Activated CD4-positive, alpha-beta T cell treated with anti-CD3 and anti-CD28 coated beads, Interleukin-2, amount 10 ng/mL, durations not matched to agents 7 days and 5 days (primary cell): ENCODE measurements around the gene USH1C. TPM values are rescaled to one million over a fixed set of nuclear protein-coding genes. Genes with fewer than 3 reads are reported as not detected.

Experiments
- CTCF ChIA-PET: fragments of 350-600 bp; sonication (Branson Sonifier 250); formaldehyde crosslinking; loops from one replicate; lab custom pipeline; 2021; ENCODE audit warnings: antibody characterized with exemption; lab: Charles Lee
- POLR2A ChIA-PET: fragments of 350-600 bp; sonication (Branson Sonifier 250); formaldehyde crosslinking; loops from one replicate; lab custom pipeline; 2021; ENCODE audit warnings: antibody characterized with exemption; lab: Charles Lee
- DNase-seq: peaks from one replicate; pipeline ENCODE4 v3.0.0-alpha.2; 2020
- H3K27ac Mint-ChIP-seq: one replicate; pipeline ENCODE4 v1.8.0; 2021; ENCODE audit warnings: mild to moderate bottlenecking, moderate library complexity, mixed read lengths
- H3K27me3 Mint-ChIP-seq: one replicate; pipeline ENCODE4 v1.8.0; 2021; ENCODE audit warnings: mixed read lengths
- H3K36me3 Mint-ChIP-seq: one replicate; pipeline ENCODE4 v1.8.0; 2021; ENCODE audit warnings: low read depth, mixed read lengths
- H3K4me1 Mint-ChIP-seq: one replicate; pipeline ENCODE4 v1.8.0; 2021; ENCODE audit warnings: mixed read lengths
- H3K4me3 Mint-ChIP-seq: one replicate; pipeline ENCODE4 v1.8.0; 2021; ENCODE audit warnings: mild to moderate bottlenecking, moderate library complexity, mixed read lengths
- H3K9me3 Mint-ChIP-seq: one replicate; pipeline ENCODE4 v1.8.0; 2021; ENCODE audit warnings: mixed read lengths
- total RNA-seq, 2 experiments: library from RNA; stranded (reverse); gene quantifications; one replicate each; pipeline ENCODE4 v1.2.3, GENCODE V29; 2021

USH1C gene
- total RNA-seq, 2 experiments from 2014 or later, result not detected

DNA sequence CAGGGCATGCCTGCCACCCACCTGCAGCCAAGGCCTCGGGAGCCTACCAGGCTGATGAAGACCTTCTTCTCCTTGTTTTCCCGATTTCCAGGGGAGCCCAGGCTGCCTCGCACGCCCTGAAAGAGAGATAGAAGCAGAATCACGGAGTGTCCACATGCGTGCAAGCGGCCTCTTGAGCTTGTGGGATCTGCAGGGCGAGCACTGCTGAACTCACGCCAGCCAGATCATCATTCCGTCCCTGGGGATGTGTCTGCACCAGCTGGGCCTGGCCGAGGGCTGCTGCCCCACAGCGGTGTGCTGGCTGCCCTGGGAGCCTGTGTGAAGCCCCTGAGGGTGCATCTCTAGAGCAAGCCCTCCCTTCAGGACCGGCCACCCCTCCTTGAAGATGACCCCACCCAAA is 17.9 kb downstream of the USH1C start:
- no peak overlapping the region for H3K27ac Mint-ChIP-seq
- H3K9me3 Mint-ChIP-seq, result no peaks in the 10 kb centered on the region
- ChIA-PET CTCF (no interaction called here), POLR2A (no interaction called here)
- no peak overlapping the region for H3K4me3 Mint-ChIP-seq
- no peaks in the 10 kb centered on the region for H3K4me1 Mint-ChIP-seq
- H3K36me3 Mint-ChIP-seq, result no peaks in the 10 kb centered on the region
- no peaks in the 10 kb centered on the region for H3K27me3 Mint-ChIP-seq
- no peak for DNase-seq

DNA sequence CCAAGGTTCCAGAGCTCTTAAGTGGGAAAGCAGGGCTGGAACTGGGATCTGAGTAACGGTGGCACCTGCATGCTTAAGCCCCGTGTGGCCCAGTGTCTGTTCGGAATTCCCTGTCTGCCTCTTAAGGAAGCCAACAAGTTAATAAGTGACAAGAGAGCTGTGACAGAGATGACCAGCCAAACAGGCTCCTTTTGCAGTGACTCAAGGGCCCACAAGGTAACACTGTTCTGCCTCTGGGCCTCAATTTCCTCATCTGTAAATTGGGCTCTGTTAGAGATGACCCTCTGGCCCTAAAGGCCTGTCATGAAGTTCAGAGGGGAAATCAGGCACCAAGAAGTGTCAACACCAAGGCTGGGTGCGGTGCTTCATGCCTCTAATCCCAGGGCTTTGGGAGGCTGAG is 18.6 kb downstream of the USH1C start:
- H3K27ac Mint-ChIP-seq, result no peak overlapping the region
- no peaks in the 10 kb centered on the region for H3K9me3 Mint-ChIP-seq
- POLR2A ChIA-PET, result no interaction called here
- H3K36me3 Mint-ChIP-seq, result no peaks in the 10 kb centered on the region
- no peaks in the 10 kb centered on the region for H3K27me3 Mint-ChIP-seq
- no peak overlapping the region for H3K4me3 Mint-ChIP-seq
- CTCF ChIA-PET, result no interaction called here
- DNase-seq, result no peak
- no peaks in the 10 kb centered on the region for H3K4me1 Mint-ChIP-seq

DNA sequence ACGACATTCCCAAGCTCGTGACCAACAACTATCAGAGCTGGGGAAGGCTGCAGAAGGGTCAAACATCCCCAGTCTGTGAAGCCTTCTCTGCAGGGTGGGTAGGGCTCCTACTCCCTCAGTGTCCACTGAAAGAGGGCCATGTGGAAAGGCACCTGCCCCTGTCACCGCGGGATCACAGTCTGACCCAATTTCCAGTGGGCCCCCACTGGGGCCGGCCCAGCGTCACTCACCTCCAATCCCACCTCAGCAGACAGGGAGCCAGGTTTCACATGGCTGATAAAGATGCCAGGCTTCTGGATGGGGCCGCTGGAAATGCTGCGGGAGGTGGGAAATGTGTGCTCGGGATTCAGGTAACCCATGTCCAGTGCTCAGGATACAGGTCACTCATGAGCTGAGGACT is 20.0 kb downstream of the USH1C start:
- ChIA-PET CTCF (interaction anchor here (1.1 kb wide), 1 partner anchor 60 kb away, joined by 3 read pairs; no protein-coding TSS in a partner anchor), POLR2A (no interaction called here)
- H3K27me3 Mint-ChIP-seq, result peaks cover 2% of the 10 kb centered on the region
- no peak overlapping the region for H3K27ac Mint-ChIP-seq
- DNase-seq, result no peak
- no peaks in the 10 kb centered on the region for H3K36me3 Mint-ChIP-seq
- H3K9me3 Mint-ChIP-seq, result no peaks in the 10 kb centered on the region
- H3K4me3 Mint-ChIP-seq, result no peak overlapping the region
- H3K4me1 Mint-ChIP-seq, result no peaks in the 10 kb centered on the region

DNA sequence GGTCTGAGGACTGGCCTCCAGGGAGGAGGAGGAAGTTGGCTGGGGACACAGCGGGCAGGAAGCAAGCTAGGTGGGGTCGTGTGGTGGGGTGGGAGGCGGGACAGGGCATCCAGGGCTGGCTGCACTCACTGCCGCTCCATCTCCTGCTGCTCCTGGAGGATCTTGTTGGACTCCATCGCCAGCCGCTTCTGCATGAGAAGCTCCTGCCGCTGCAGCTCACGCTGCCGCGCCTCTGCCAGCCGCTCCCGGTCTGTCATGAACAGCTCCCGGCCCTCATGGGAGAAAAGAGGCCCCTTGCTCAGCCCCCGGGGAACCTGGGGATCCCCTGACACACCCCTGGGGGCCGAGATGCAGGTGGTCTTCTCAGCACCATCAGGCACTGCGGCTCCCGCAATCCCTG is 21.6 kb downstream of the USH1C start:
- POLR2A ChIA-PET, result no interaction called here
- Mint-ChIP-seq H3K9me3 (no peaks in the 10 kb centered on the region), H3K4me3 (no peak overlapping the region), H3K4me1 (no peaks in the 10 kb centered on the region), H3K36me3 (no peaks in the 10 kb centered on the region), H3K27ac (no peak overlapping the region), H3K27me3 (peaks cover 2% of the 10 kb centered on the region)
- DNase-seq, result no peak
- CTCF ChIA-PET, result interaction anchor here (1.4 kb wide), 1 partner anchor 10 kb away, joined by 5 read pairs; no protein-coding TSS in a partner anchor

DNA sequence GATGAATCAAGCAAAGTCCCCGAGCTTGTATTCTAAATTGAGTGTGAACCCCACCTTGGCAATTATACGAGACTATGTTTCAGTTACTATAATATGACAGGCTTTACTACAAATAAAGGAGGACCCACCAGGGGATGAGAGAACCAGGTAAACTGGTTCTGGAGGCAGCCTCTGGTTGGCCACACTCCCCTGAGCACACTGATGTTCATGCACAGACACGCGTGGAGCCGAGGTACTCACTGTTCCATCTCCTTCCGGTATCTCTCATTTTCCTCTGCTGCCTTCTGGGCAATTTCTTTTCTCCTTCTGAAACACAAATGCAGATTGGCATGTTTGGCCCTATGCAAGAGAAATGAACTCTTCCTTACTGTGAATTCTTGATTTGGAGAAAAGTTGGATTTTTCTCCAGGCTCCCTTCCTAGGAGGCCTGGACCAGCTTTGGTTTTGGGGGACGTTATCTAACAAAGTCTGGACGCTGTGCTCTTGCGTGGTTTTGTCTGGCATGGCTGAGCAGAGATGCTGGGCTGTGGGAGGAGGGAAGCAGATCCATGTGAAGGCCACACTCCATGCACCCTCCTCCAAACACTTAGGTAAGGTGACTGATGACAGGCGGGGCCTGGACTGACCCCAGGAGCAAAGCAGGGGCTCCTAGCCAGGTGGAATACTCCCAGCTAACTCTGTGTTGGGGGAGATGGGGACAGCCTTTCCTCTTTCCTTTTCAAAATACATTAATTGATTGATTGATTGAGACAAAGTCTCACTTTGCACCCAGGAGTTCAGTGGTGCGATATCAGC is 22.9 kb downstream of the USH1C start:
- no peaks in the 10 kb centered on the region for H3K4me1 Mint-ChIP-seq

DNA sequence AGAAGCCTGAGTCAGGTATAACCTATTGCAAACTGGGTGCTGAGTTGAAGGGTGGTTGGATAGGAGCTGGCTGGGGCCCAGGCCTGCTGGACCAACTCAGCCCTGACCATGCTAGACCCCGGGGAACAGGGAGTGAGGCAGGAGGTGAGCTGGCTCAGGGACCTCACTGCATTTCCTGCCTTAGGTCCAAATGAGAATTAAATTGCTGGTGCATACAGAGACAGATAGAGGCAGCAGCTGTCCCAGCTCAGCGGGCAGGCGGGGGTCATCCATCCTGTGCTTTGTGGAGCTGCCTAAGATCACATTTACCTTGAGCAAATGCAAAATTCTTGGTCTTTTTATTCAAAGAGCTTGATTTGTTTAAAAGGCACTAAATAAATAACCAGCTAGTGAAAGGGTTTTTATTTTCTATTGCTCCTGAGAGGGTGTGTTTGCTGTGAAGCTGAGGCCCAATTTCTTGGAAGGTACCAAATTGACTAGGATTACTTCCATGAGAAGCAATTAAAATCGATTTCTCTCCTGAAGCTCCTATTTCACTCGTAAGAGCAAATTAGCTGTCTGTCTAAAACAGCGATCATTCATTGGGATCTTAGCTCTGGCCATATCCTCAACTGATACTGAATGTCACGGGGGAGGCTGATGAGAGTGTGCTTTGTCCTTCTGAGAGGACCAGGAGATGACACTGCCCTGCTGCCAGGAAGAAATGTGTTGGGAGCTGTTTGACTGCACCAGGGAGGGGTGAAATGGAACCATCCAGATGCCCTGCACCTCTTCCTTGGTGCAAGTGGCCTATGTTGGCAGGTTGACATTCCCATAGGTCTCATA is 24.9 kb downstream of the USH1C start:
- no peaks in the 10 kb centered on the region for H3K36me3 Mint-ChIP-seq
- POLR2A ChIA-PET, result no interaction called here
- DNase-seq, result no peak
- no peak overlapping the region for H3K27ac Mint-ChIP-seq
- no peak overlapping the region for H3K4me3 Mint-ChIP-seq
- no peaks in the 10 kb centered on the region for H3K4me1 Mint-ChIP-seq
- no peaks in the 10 kb centered on the region for H3K9me3 Mint-ChIP-seq
- CTCF ChIA-PET, result interaction anchor here (1.4 kb wide), 1 partner anchor 9 kb away, joined by 5 read pairs; no protein-coding TSS in a partner anchor
- peaks cover 2% of the 10 kb centered on the region for H3K27me3 Mint-ChIP-seq

More for the DNA sequence above, 22.9 kb downstream of the USH1C start:
- Mint-ChIP-seq H3K36me3 (no peaks in the 10 kb centered on the region), H3K4me3 (no peak overlapping the region), H3K27me3 (peaks cover 2% of the 10 kb centered on the region), H3K27ac (no peak overlapping the region), H3K9me3 (no peaks in the 10 kb centered on the region)
- CTCF ChIA-PET, result interaction anchor here (0.7 to 1.3 kb wide), 2 partner anchors 10 to 522 kb away, joined by 3 read pairs; no protein-coding TSS in a partner anchor
- no peak for DNase-seq
- POLR2A ChIA-PET, result no interaction called here

DNA sequence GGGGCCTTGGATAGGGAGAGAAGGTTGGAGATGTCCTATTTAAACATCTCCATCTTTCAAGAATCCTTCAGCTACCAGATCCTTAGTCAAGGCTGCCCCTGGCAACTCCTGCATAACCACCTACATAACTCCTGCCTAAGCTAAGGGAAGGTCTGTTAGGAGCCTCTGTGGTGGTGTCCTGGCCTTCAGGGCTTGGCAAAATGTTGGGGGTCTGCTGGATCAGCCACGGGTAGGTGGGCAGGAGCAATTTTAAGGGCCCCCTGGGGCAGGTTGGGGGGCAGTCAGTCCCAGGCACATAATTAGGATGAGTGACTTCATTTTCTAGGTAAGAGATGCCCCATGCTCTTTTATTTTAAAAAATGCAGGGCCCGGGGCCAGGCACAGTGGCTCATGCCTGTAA is 25.9 kb downstream of the USH1C start:
- Mint-ChIP-seq H3K4me1 (no peaks in the 10 kb centered on the region), H3K36me3 (no peaks in the 10 kb centered on the region), H3K4me3 (no peak overlapping the region), H3K27me3 (peaks cover 2% of the 10 kb centered on the region), H3K9me3 (no peaks in the 10 kb centered on the region), H3K27ac (no peak overlapping the region)
- POLR2A ChIA-PET, result no interaction called here
- no peak for DNase-seq
- CTCF ChIA-PET, result interaction anchor here (1.4 kb wide), 1 partner anchor 10 kb away, joined by 4 read pairs; no protein-coding TSS in a partner anchor

DNA sequence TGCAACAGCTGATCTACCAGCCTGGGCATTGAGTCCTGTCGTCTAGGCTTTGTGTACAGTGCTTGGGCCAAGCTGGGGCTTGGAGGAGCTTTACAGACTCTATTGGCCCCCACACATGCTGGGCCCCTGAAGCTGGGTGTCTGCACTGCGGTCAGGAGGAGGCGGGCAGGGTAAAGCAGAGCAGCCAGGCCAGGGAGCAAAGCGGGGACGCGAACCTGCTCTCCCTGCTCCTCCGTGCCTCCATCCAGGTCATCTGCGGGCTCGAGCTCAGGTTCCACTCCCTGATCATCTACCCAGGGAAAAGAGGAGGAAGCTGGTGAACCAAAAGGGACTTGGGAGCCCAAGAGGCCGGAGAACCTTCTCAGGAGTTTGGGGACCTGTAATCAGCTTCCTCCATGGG is 27.0 kb downstream of the USH1C start:
- DNase-seq, result no peak
- no peak overlapping the region for H3K27ac Mint-ChIP-seq
- peaks cover 2% of the 10 kb centered on the region for H3K27me3 Mint-ChIP-seq
- no peaks in the 10 kb centered on the region for H3K4me1 Mint-ChIP-seq
- no peaks in the 10 kb centered on the region for H3K9me3 Mint-ChIP-seq
- ChIA-PET CTCF (no interaction called here), POLR2A (no interaction called here)
- no peaks in the 10 kb centered on the region for H3K36me3 Mint-ChIP-seq
- no peak overlapping the region for H3K4me3 Mint-ChIP-seq

DNA sequence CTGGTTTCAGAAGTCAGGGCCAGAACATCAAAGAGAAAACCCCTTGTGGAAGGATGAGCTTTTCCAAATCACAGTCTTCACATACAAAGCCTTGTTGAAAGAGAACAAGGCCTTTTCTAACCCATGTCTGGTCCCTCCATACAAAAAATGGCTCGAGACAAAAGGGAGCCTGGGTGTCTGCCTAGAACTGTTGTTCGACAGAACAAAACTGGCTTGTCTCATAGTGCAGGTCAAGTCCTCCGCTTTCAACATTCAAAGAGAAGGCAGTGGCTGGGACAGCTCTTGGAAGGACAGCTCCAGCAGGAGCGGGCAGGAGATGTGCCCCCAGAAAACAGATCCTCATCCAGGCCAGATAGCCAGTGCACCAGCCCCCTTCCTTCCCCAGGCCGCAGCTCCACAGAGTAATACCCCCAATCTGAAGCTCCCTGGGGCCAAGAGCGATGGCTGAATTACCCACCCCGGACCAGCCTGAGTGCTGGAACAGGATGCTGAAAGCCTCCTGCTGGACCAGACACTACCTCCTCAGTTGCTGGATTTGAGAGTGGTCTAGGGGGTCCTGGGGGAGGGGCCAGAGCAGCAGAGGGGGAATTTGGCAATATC is 27.6 kb downstream of the USH1C start:
- Mint-ChIP-seq H3K9me3 (no peaks in the 10 kb centered on the region), H3K4me3 (no peak overlapping the region), H3K27ac (no peak overlapping the region), H3K4me1 (no peaks in the 10 kb centered on the region), H3K36me3 (no peaks in the 10 kb centered on the region), H3K27me3 (peaks cover 2% of the 10 kb centered on the region)
- POLR2A ChIA-PET, result no interaction called here
- CTCF ChIA-PET, result interaction anchor here (0.9 kb wide), 1 partner anchor 12 kb away, joined by 4 read pairs; no protein-coding TSS in a partner anchor
- DNase-seq, result no peak

DNA sequence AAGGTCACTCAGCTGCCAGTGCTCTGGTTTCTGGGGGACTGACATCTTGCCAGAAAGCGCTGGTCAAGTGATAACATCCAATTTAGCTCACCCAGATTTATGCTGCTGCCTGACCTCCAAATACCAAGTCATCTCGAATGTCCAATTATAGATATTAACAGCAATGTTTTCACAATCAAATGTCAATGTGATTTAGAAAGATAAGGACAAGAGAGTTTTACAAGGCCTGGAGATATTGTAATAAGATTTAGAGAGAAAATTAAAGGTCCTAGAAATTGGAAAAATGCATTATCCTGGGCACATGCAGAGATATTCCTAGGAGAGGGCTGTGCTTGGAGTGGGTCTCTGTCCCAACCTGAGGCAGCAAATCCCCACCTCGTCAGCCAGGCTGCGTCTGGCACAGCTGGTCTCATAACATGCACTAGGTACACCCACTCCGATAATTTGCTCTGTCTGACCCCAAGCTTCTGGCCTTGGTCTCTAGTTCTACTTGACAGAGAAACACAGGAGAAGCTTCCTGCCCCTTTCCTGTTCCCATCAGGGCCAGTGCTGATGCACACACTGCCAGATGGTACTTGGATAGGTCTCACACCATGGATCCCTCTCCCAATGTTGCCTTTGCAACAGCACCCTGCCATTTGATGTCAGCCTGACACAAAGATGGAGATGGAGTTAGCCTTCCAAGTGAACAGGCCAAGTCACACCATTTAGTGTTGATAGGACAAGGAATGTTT is 28.6 kb downstream of the USH1C start:
- no peak overlapping the region for H3K27ac Mint-ChIP-seq
- H3K27me3 Mint-ChIP-seq, result peaks cover 2% of the 10 kb centered on the region
- no peaks in the 10 kb centered on the region for H3K36me3 Mint-ChIP-seq
- ChIA-PET POLR2A (no interaction called here), CTCF (interaction anchor here (0.9 kb wide), 1 partner anchor 13 kb away, joined by 4 read pairs; no protein-coding TSS in a partner anchor)
- no peak overlapping the region for H3K4me3 Mint-ChIP-seq
- no peak for DNase-seq
- H3K4me1 Mint-ChIP-seq, result no peaks in the 10 kb centered on the region
- no peaks in the 10 kb centered on the region for H3K9me3 Mint-ChIP-seq

DNA sequence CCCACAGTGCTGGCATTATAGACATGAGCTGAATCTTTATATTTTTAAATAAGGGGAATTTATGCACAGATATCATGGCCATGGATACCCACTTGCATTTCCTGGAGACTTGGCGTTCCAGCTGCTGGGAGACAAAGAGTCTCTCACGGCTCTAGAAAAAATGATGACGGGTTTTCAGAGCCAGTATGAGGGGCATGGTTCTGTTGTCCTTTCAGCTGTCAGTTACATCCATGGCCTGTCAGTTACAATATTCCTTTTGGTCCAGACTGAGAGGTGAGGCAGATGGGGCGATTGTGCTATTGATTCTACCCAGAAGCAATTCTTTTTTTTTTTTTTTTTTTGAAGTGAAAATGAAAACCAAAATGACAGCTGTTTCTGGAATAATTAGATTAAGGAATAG is 29.7 kb downstream of the USH1C start:
- no peak for DNase-seq
- CTCF ChIA-PET, result interaction anchor here (2.3 kb wide), 1 partner anchor 9 kb away, joined by 4 read pairs; no protein-coding TSS in a partner anchor
- H3K9me3 Mint-ChIP-seq, result no peaks in the 10 kb centered on the region
- no peak overlapping the region for H3K27ac Mint-ChIP-seq
- peaks cover 3% of the 10 kb centered on the region for H3K27me3 Mint-ChIP-seq
- H3K4me1 Mint-ChIP-seq, result no peaks in the 10 kb centered on the region
- H3K36me3 Mint-ChIP-seq, result no peaks in the 10 kb centered on the region
- POLR2A ChIA-PET, result no interaction called here
- H3K4me3 Mint-ChIP-seq, result no peak overlapping the region

DNA sequence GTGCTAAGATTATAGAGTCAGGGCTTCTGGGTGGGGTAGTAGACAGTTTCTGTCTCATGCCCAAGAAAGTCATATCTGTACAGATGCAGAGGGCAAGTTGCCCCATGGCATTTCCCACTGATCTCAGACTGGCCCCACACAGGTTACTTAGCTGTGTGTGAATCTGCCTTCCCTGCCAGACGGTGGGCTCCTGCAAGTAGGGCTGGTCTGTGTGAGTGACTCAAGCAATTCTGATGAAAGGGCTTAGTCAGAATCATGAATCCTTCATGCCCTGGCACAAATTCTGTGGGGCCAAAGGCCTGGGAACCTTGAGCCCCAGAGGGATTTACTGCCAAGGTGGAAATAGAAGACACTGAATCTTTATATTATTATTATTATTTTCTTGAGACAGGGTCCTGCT is 30.4 kb downstream of the USH1C start:
- Mint-ChIP-seq H3K27me3 (peaks cover 3% of the 10 kb centered on the region), H3K36me3 (no peaks in the 10 kb centered on the region), H3K4me1 (no peaks in the 10 kb centered on the region), H3K27ac (no peak overlapping the region), H3K9me3 (no peaks in the 10 kb centered on the region), H3K4me3 (no peak overlapping the region)
- ChIA-PET CTCF (interaction anchor here (1.1 to 2.3 kb wide), 3 partner anchors 9 to 131 kb away, joined by 4 to 5 read pairs (median 4); no protein-coding TSS in a partner anchor), POLR2A (no interaction called here)
- no peak for DNase-seq
